GM12891 (cell line): ENCODE measurements around the gene TNFAIP3.

Experiments used
- POLR2A ChIP-seq: IDR thresholded peaks from 2 replicates; pipeline ENCODE4 v1.6.1; 2011; ENCODE audit warnings: low read depth, low read length, control low read depth
- TAF1 ChIP-seq: IDR thresholded peaks from 2 replicates; pipeline ENCODE4 v1.6.1; 2011; ENCODE audit warnings: low read depth, low read length, control low read depth

GRCh38 chr6:137907170-137907569, 40.1 kb downstream of the TNFAIP3 start:
- TF ChIP-seq POLR2A (no peak), TAF1 (no peak)
